Keratinocyte (primary cell): ENCODE measurements around the gene EMX1. TPM values are rescaled to one million over a fixed set of nuclear protein-coding genes. Genes with fewer than 3 reads are reported as not detected.

Source experiments
- DNase-seq: peaks from one replicate; pipeline ENCODE4 v3.0.0-alpha.2; 2011; ENCODE audit warnings: low read depth, missing footprints, low spot score
- FAIRE-seq: peaks from 2 replicates; lab custom pipeline; 2011; peaks lifted over from hg19 to GRCh38; lab: Jason Lieb, UNC
- H2AFZ ChIP-seq: 2 replicates; pipeline ENCODE4 v1.6.0; 2012; ENCODE audit warnings: low read length, control low read depth, inconsistent platforms; ENCODE audit not compliant: control insufficient read depth
- H3K27ac ChIP-seq: 2 replicates; pipeline ENCODE4 v1.5.1; 2011; ENCODE audit warnings: low read length; ENCODE audit not compliant: control insufficient read depth, insufficient read depth
- H3K27me3 ChIP-seq: 3 replicates; pipeline ENCODE4 v1.6.0; 2011; ENCODE audit warnings: low read length; ENCODE audit not compliant: control insufficient read depth, insufficient read depth; ENCODE audit errors: extremely low read depth
- H3K36me3 ChIP-seq, 2 experiments: 2 replicates in 1 of 2; 3 replicates in 1 of 2; pipeline ENCODE4 v1.5.1; 2011; ENCODE audit warnings: low read length in 2 of 2, mild to moderate bottlenecking in 1 of 2; ENCODE audit not compliant: control insufficient read depth in 2 of 2, insufficient read depth in 2 of 2; ENCODE audit errors: extremely low read depth in 1 of 2
- H3K4me1 ChIP-seq: 3 replicates; pipeline ENCODE4 v1.5.1; 2011; ENCODE audit warnings: low read length; ENCODE audit not compliant: control insufficient read depth, insufficient read depth; ENCODE audit errors: extremely low read depth
- H3K4me2 ChIP-seq: 3 replicates; pipeline ENCODE4 v1.6.0; 2011; ENCODE audit warnings: low read depth, low read length; ENCODE audit not compliant: control insufficient read depth, insufficient read depth; ENCODE audit errors: extremely low read depth
- H3K4me3 ChIP-seq, 3 experiments: fragments of 200-600 bp in 1 of 3; sonication (generic) in 1 of 3; 2 replicates in 2 of 3; 3 replicates in 1 of 3; pipeline ENCODE4 v1.5.1; 2011 to 2016; ENCODE audit warnings: low read length in 3 of 3, mild to moderate bottlenecking in 3 of 3, control low read depth in 2 of 3, inconsistent platforms in 1 of 3, low read depth in 1 of 3, mixed read lengths in 1 of 3, mixed run types in 1 of 3, moderate library complexity in 1 of 3; ENCODE audit not compliant: control insufficient read depth in 2 of 3, insufficient read depth in 2 of 3; ENCODE audit errors: extremely low read depth in 1 of 3
- H3K79me2 ChIP-seq: 2 replicates; pipeline ENCODE4 v1.6.0; 2012; ENCODE audit warnings: low read length; ENCODE audit not compliant: control insufficient read depth, insufficient read depth
- H3K9ac ChIP-seq: 3 replicates; pipeline ENCODE4 v1.6.0; 2011; ENCODE audit warnings: low read length; ENCODE audit not compliant: control insufficient read depth, insufficient read depth; ENCODE audit errors: extremely low read depth
- H3K9me1 ChIP-seq: 3 replicates; pipeline ENCODE4 v1.6.0; 2011; ENCODE audit warnings: low read length; ENCODE audit not compliant: control insufficient read depth, insufficient read depth; ENCODE audit errors: extremely low read depth
- H3K9me3 ChIP-seq: 2 replicates; pipeline ENCODE4 v1.5.1; 2012; ENCODE audit warnings: low read depth, low read length; ENCODE audit not compliant: control insufficient read depth
- H4K20me1 ChIP-seq: 3 replicates; pipeline ENCODE4 v1.6.0; 2011; ENCODE audit warnings: low read length; ENCODE audit not compliant: control insufficient read depth, insufficient read depth; ENCODE audit errors: extremely low read depth
- CTCF ChIP-seq, 3 experiments: IDR thresholded peaks in 1 of 3; conservative IDR thresholded peaks in 1 of 3; optimal IDR thresholded peaks in 1 of 3; 2 replicates in 2 of 3; 3 replicates in 1 of 3; pipeline versions ENCODE3 to v1.5.1; 2011; ENCODE audit warnings: low read length in 3 of 3, mild to moderate bottlenecking in 3 of 3, moderate library complexity in 2 of 3, control low read depth in 1 of 3, inconsistent platforms in 1 of 3; ENCODE audit not compliant: insufficient read depth in 2 of 3; ENCODE audit errors: extremely low read depth in 1 of 3
- EZH2 ChIP-seq: IDR thresholded peaks from one replicate; pipeline ENCODE4 v1.6.1; 2012; ENCODE audit warnings: inconsistent platforms, mild to moderate bottlenecking, low read length, moderate library complexity
- dilution Hi-C: fragments of 300-500 bp; cut with MboI; formaldehyde crosslinking; loops from one replicate; pipeline ENCODE4 v1.7.0; 2020; ENCODE audit warnings: low sequenced_read_pairs; ENCODE audit not compliant: extremely low pct_ligation_motif_present
- polyA plus RNA-seq, 5 experiments: library from polyadenylated mRNA; depleted of rRNA in 3 of 5; stranded (reverse) in 3 of 5; stranded (forward) in 1 of 5; unstranded in 1 of 5; fragments of >200 nt; gene quantifications; 1 replicate in 1 of 5; 2 replicates in 3 of 5; 3 replicates in 1 of 5; pipeline versions ENCODE4 v1.2.1 to v1.2.3, GENCODE V29; 2011 to 2012; ENCODE audit warnings: missing spikeins in 2 of 5, low read depth in 1 of 5, low replicate concordance in 1 of 5

Gene EMX1
- polyA plus RNA-seq, 1 donor (not counting 4 experiments of a cell fraction or from before 2014, with no cell fraction given): not detected

- H3K27ac ChIP-seq: no peak overlapping the region
- peaks cover 2% of the 10 kb centered on the region for H3K79me2 ChIP-seq
- no peak overlapping the region for H2AFZ ChIP-seq
- no peak for TF ChIP-seq EZH2
- TF ChIP-seq CTCF (optimal IDR thresholded peaks at IDR 0.05 in 1 of 3, IDR thresholded peaks at IDR 0.05 in 1 of 3, conservative IDR thresholded peaks at IDR 0.05 in 1 of 3; ENCODE audit: extremely low read depth in 1 of 3, insufficient read depth in 2 of 3, low read length in 3 of 3): no peak
- DNase-seq (no peak), FAIRE-seq (no peak)
- dilution Hi-C loops: no loop called here
- H3K9ac ChIP-seq: no peak overlapping the region
- H3K36me3 ChIP-seq: peaks cover 12% of the 10 kb centered on the region in 2 experiments
- no peaks in the 10 kb centered on the region for H3K9me3 ChIP-seq
- peaks cover 26% of the 10 kb centered on the region for H3K4me1 ChIP-seq
- H3K9me1 ChIP-seq: no peaks in the 10 kb centered on the region
- peaks cover 3% of the 10 kb centered on the region for H3K27me3 ChIP-seq
- H3K4me3 ChIP-seq: no peak overlapping the region
- H3K4me2 ChIP-seq: no peak overlapping the region
- H4K20me1 ChIP-seq: peaks cover 5% of the 10 kb centered on the region
Observed at GRCh38 chr2:72889991-72890390, 27.3 kb upstream of the EMX1 start.

GRCh38 chr2:72891091-72891818 is 26.1 kb upstream of the EMX1 start:
- Histone ChIP-seq H3K9me3 (no peaks in the 10 kb centered on the region), H3K79me2 (peaks cover 2% of the 10 kb centered on the region), H3K4me2 (no peak overlapping the region), H2AFZ (no peak overlapping the region), H3K27ac (no peak overlapping the region), H3K9me1 (no peaks in the 10 kb centered on the region), H4K20me1 (peaks cover 5% of the 10 kb centered on the region), H3K4me1 (peaks cover 39% of the 10 kb centered on the region), H3K27me3 (peaks cover 3% of the 10 kb centered on the region), H3K9ac (no peak overlapping the region), H3K36me3 (peaks cover 12% of the 10 kb centered on the region in 2 experiments), H3K4me3 (no peak overlapping the region)
- TF ChIP-seq CTCF (optimal IDR thresholded peaks at IDR 0.05 in 1 of 3, IDR thresholded peaks at IDR 0.05 in 1 of 3, conservative IDR thresholded peaks at IDR 0.05 in 1 of 3; ENCODE audit: extremely low read depth in 1 of 3, insufficient read depth in 2 of 3, low read length in 3 of 3) (no peak), EZH2 (no peak)
- dilution Hi-C loops: no loop called here
- FAIRE-seq: no peak
- no peak for DNase-seq
